HEK293T (cell line): ENCODE measurements around the gene MYO16.

Source experiments
- ARNT ChIP-seq: fragments of 450-650 bp; IDR thresholded peaks from 2 replicates; pipeline ENCODE4 v1.6.1; 2017; ENCODE audit warnings: mild to moderate bottlenecking
- BHLHE40 ChIP-seq: fragments of 450-650 bp; IDR thresholded peaks from 2 replicates; pipeline ENCODE4 v1.6.1; 2016; ENCODE audit warnings: mild to moderate bottlenecking, moderate library complexity, borderline replicate concordance
- CTBP1 ChIP-seq: fragments of 450-650 bp; IDR thresholded peaks from 2 replicates; pipeline ENCODE4 v1.6.1; 2016; ENCODE audit warnings: borderline replicate concordance
- ELF4 ChIP-seq: fragments of 450-650 bp; IDR thresholded peaks from 2 replicates; pipeline ENCODE4 v1.6.1; 2017; ENCODE audit warnings: antibody characterized with exemption
- FOXA1 ChIP-seq: fragments of 450-650 bp; IDR thresholded peaks from 2 replicates; pipeline ENCODE4 v1.6.1; 2016; ENCODE audit warnings: mild to moderate bottlenecking
- FOXK2 ChIP-seq: fragments of 450-650 bp; IDR thresholded peaks from 2 replicates; pipeline ENCODE4 v1.6.1; 2016; ENCODE audit warnings: mild to moderate bottlenecking
- FOXM1 ChIP-seq: fragments of 450-650 bp; IDR thresholded peaks from 2 replicates; pipeline ENCODE4 v1.6.1; 2017; ENCODE audit warnings: mild to moderate bottlenecking, borderline replicate concordance
- HDGF ChIP-seq: fragments of 450-650 bp; IDR thresholded peaks from 2 replicates; pipeline ENCODE4 v1.6.1; 2017; ENCODE audit warnings: antibody characterized with exemption, borderline replicate concordance
- L3MBTL2 ChIP-seq: fragments of 450-650 bp; conservative IDR thresholded peaks from 2 replicates; pipeline ENCODE4 v1.6.1; 2016; ENCODE audit warnings: mild to moderate bottlenecking
- SP1 ChIP-seq: fragments of 450-650 bp; IDR thresholded peaks from 2 replicates; pipeline ENCODE4 v1.6.1; 2017
- SUZ12 ChIP-seq: fragments of 450-650 bp; IDR thresholded peaks from 2 replicates; pipeline ENCODE4 v1.6.1; 2016; ENCODE audit warnings: mild to moderate bottlenecking
- TARDBP ChIP-seq: fragments of 450-650 bp; IDR thresholded peaks from 2 replicates; pipeline ENCODE4 v1.6.1; 2016
- ZNF384 ChIP-seq: fragments of 450-650 bp; IDR thresholded peaks from 2 replicates; pipeline ENCODE4 v1.6.1; 2016
- TF ChIP-seq, protein P1 (sequence below): fragments of 450-650 bp; IDR thresholded peaks from 2 replicates; pipeline ENCODE4 v1.6.1; 2016

- TF ChIP-seq SP1 (no peak), SUZ12 (no peak), ELF4 (no peak), ZNF384 (no peak), FOXM1 (no peak), FOXK2 (no peak), TARDBP (no peak), BHLHE40 (no peak), ARNT (no peak), HDGF (no peak), FOXA1 (no peak), CTBP1 (no peak), L3MBTL2 (no peak)
- TF ChIP-seq, protein P1, sequence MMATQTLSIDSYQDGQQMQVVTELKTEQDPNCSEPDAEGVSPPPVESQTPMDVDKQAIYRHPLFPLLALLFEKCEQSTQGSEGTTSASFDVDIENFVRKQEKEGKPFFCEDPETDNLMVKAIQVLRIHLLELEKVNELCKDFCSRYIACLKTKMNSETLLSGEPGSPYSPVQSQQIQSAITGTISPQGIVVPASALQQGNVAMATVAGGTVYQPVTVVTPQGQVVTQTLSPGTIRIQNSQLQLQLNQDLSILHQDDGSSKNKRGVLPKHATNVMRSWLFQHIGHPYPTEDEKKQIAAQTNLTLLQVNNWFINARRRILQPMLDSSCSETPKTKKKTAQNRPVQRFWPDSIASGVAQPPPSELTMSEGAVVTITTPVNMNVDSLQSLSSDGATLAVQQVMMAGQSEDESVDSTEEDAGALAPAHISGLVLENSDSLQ = no peak
These were observed 50.6 kb downstream of the MYO16 start for GRCh38 chr13:108680011-108680410.
